GM12878 (cell line): ENCODE measurements around the gene PSMD1. TPM values are rescaled to one million over a fixed set of nuclear protein-coding genes. Genes with fewer than 3 reads are reported as not detected.

Experiments used
- ATAC-seq: fragments of 200-7000 bp; cut with Tn5 transposase; 3 replicates; pipeline ENCODE4 v1.9.1; 2020; ENCODE audit warnings: mild to moderate bottlenecking, moderate library complexity
- BruUV-seq: library from RNA; stranded (reverse); fragments of 400-500 nt; replicated peaks from 2 replicates; lab custom pipeline; 2021; lab: Mats Ljungman, UMichigan
- CTCF ChIA-PET: fragments of 300-600 bp; sonication (Branson Sonifier 250); formaldehyde crosslinking; extraction: SDS; loops from one replicate; lab custom pipeline; 2021; ENCODE audit warnings: inconsistent platforms; lab: Yijun Ruan, JAX
- POLR2A ChIA-PET: fragments of 350-600 bp; formaldehyde crosslinking; extraction: SDS; loops from one replicate; lab custom pipeline; 2021; ENCODE audit warnings: inconsistent platforms; lab: Charles Lee
- RAD21 ChIA-PET: fragments of 300-600 bp; sonication (Branson Sonifier 250); formaldehyde crosslinking; loops from one replicate; lab custom pipeline; 2023; ENCODE audit warnings: antibody characterized with exemption; ENCODE audit not compliant: unreplicated experiment; lab: Charles Lee
- SMC1A ChIA-PET: fragments of 300-600 bp; sonication (Branson Sonifier 250); formaldehyde crosslinking; loops from one replicate; lab custom pipeline; 2023; ENCODE audit not compliant: unreplicated experiment, uncharacterized antibody; lab: Charles Lee
- DNase-seq: peaks from one replicate; pipeline ENCODE4 v3.0.0-alpha.2; 2011; ENCODE audit warnings: low read depth, low spot score
- FAIRE-seq: peaks from 3 replicates; lab custom pipeline; 2011; peaks lifted over from hg19 to GRCh38; lab: Jason Lieb, UNC
- H2AFZ ChIP-seq: 2 replicates; pipeline ENCODE4 v1.6.0; 2011; ENCODE audit warnings: low read depth, low read length, control low read depth; ENCODE audit not compliant: control insufficient read depth
- H3K27ac ChIP-seq: 2 replicates; pipeline ENCODE4 v1.5.1; 2011; ENCODE audit warnings: control low read depth; ENCODE audit not compliant: control insufficient read depth, insufficient read depth
- H3K27me3 ChIP-seq, 2 experiments: replicated peaks in 1 of 2; 2 replicates each; pipeline versions ENCODE4 v1.6.0 to v1.6.1; 2011; ENCODE audit warnings: low read length in 1 of 2; ENCODE audit not compliant: control insufficient read depth in 2 of 2, insufficient read depth in 2 of 2
- H3K36me3 ChIP-seq, 2 experiments: 2 replicates each; pipeline ENCODE4 v1.5.1; 2011; ENCODE audit warnings: low read length in 1 of 2; ENCODE audit not compliant: control insufficient read depth in 2 of 2, insufficient read depth in 2 of 2
- H3K4me1 ChIP-seq: 2 replicates; pipeline ENCODE4 v1.6.1; 2011; ENCODE audit warnings: mild to moderate bottlenecking, low read length, moderate library complexity, mixed read lengths; ENCODE audit not compliant: control insufficient read depth, insufficient read depth
- H3K4me2 ChIP-seq: 2 replicates; pipeline ENCODE4 v1.6.0; 2011; ENCODE audit warnings: control low read depth; ENCODE audit not compliant: control insufficient read depth, insufficient read depth
- H3K4me3 ChIP-seq: fragments of 200-600 bp; sonication (generic); 2 replicates; pipeline ENCODE4 v1.5.1; 2016
- H3K79me2 ChIP-seq: 2 replicates; pipeline ENCODE4 v1.6.0; 2011; ENCODE audit warnings: low read length; ENCODE audit not compliant: control insufficient read depth, insufficient read depth
- H3K9ac ChIP-seq: 2 replicates; pipeline ENCODE4 v1.8.0; 2011; ENCODE audit warnings: low read length, control low read depth, mixed read lengths; ENCODE audit not compliant: control insufficient read depth, insufficient read depth
- H3K9me3 ChIP-seq: replicated peaks from 3 replicates; pipeline ENCODE4 v1.5.1; 2011; ENCODE audit warnings: mild to moderate bottlenecking, low read length; ENCODE audit not compliant: control insufficient read depth, insufficient read depth
- H4K20me1 ChIP-seq: 2 replicates; pipeline ENCODE4 v1.6.0; 2011; ENCODE audit not compliant: control insufficient read depth, insufficient read depth
- CBX5 ChIP-seq: sonication (generic); IDR thresholded peaks from 2 replicates; pipeline ENCODE4 v1.6.1; 2016; ENCODE audit warnings: low read depth, moderate library complexity, mild to moderate bottlenecking, inconsistent platforms
- CHD4 ChIP-seq: fragments of 200-600 bp; sonication (generic); IDR thresholded peaks from 2 replicates; pipeline ENCODE4 v1.6.1; 2016; ENCODE audit warnings: mild to moderate bottlenecking
- CREM ChIP-seq: IDR thresholded peaks from 2 replicates; pipeline ENCODE4 v1.6.1; 2014; ENCODE audit warnings: antibody characterized with exemption, low read depth
- E2F8 ChIP-seq: fragments of 450-650 bp; IDR thresholded peaks from 2 replicates; pipeline ENCODE4 v1.6.1; 2018; ENCODE audit warnings: mild to moderate bottlenecking, low read depth, moderate library complexity; ENCODE audit not compliant: partially characterized antibody
- ETV6 ChIP-seq, 2 experiments: fragments of 450-650 bp in 1 of 2; IDR thresholded peaks in 1 of 2; conservative IDR thresholded peaks in 1 of 2; 2 replicates each; pipeline ENCODE4 v1.6.1; 2014; ENCODE audit warnings: antibody characterized with exemption in 1 of 2, borderline replicate concordance in 1 of 2, low read depth in 1 of 2, mild to moderate bottlenecking in 1 of 2, moderate library complexity in 1 of 2
- EZH2 ChIP-seq: IDR thresholded peaks from 2 replicates; pipeline ENCODE4 v1.6.1; 2012; ENCODE audit warnings: low read depth, mild to moderate bottlenecking, control low read depth, inconsistent platforms, low read length, borderline replicate concordance; ENCODE audit not compliant: control insufficient read depth
- HDAC2 ChIP-seq: fragments of 200-600 bp; sonication (generic); IDR thresholded peaks from 2 replicates; pipeline ENCODE4 v1.6.1; 2017
- NBN ChIP-seq: fragments of 450-650 bp; IDR thresholded peaks from 2 replicates; pipeline ENCODE4 v1.6.1; 2016
- NFYA ChIP-seq: IDR thresholded peaks from 2 replicates; pipeline ENCODE4 v1.6.1; 2011; ENCODE audit warnings: low read depth, mild to moderate bottlenecking, low read length, improper control_type of control experiment, borderline replicate concordance
- RAD51 ChIP-seq: fragments of 450-650 bp; IDR thresholded peaks from 2 replicates; pipeline ENCODE4 v1.6.1; 2016; ENCODE audit warnings: moderate library complexity, mild to moderate bottlenecking, inconsistent platforms
- STAT3 ChIP-seq: IDR thresholded peaks from 2 replicates; pipeline ENCODE4 v1.6.1; 2011; ENCODE audit warnings: low read depth, low read length, improper control_type of control experiment
- TCF12 ChIP-seq: IDR thresholded peaks from 2 replicates; pipeline ENCODE4 v1.6.1; 2011; ENCODE audit warnings: low read depth, mild to moderate bottlenecking, low read length
- WGBS: methylation state at CpG from one replicate; pipeline ENCODE4 v1.1.6; 2016; ENCODE audit warnings: low lambda C conversion rate; ENCODE audit not compliant: insufficient replicate concordance, insufficient coverage; ENCODE audit errors: missing lambda C conversion rate; 5-methylcytosine and 5-hydroxymethylcytosine counted together
- in situ Hi-C: fragments of 300-500 bp; cut with MboI; formaldehyde crosslinking; loops from 9 replicates; pipeline ENCODE4 v1.14.3; 2018; ENCODE audit warnings: mixed read lengths
- intact Hi-C: fragments of 100-400 bp; cut with micrococcal nuclease; formaldehyde crosslinking; loops from one replicate; pipeline ENCODE4 v1.14.2; 2022; ENCODE audit not compliant: unreplicated experiment
- polyA plus RNA-seq, 11 experiments: library from polyadenylated mRNA; depleted of rRNA in 4 of 11; unstranded in 6 of 11; stranded (reverse) in 5 of 11; fragments of >200 nt; fragmentation: Nextera tagmentation in 4 of 11; fragmentation: Illumina TruSeq in 1 of 11; extraction: Ambion mirVana in 4 of 11; extraction: Trizol in 1 of 11; gene quantifications; 1 replicate in 1 of 11; 2 replicates in 10 of 11; pipeline versions ENCODE4 v1.2.1 to v1.2.3, GENCODE V29; 2011 to 2016; ENCODE audit warnings: inconsistent platforms in 2 of 11, missing spikeins in 2 of 11, low read depth in 1 of 11
- total RNA-seq, 4 experiments: library from RNA; depleted of rRNA in 3 of 4; stranded (reverse); fragments of >200 nt in 3 of 4; fragmentation: Illumina TruSeq in 1 of 4; extraction: Trizol in 1 of 4; gene quantifications; 2 replicates each; pipeline versions ENCODE4 v1.2.1 to v1.2.3, GENCODE V29; 2013 to 2021

PSMD1 gene
- total and polyA plus RNA-seq, 10 of the 15 experiments (the other 5 are each of a cell fraction or from before 2014, with no cell fraction given) = 87.4 to 220 (median 139) TPM

GRCh38 chr2:231127480-231127879 lies 70.8 kb downstream of the PSMD1 start:
- ChIA-PET CTCF (interaction anchor here (1.0 to 2.1 kb wide), 5 partner anchors 17 to 324 kb away, joined by 3 to 10 read pairs (median 4); no protein-coding TSS in a partner anchor), POLR2A (no interaction called here)
- in situ Hi-C loops = no loop called here

More at GRCh38 chr2:231127480-231127879, 70.8 kb downstream of the PSMD1 start:
- H4K20me1 ChIP-seq = no peaks in the 10 kb centered on the region
- no peaks in the 10 kb centered on the region for H3K27me3 ChIP-seq
- H3K79me2 ChIP-seq = no peaks in the 10 kb centered on the region; the same call in 1 of the 2 replicates
- H3K36me3 ChIP-seq = no peaks in the 10 kb centered on the region; a peak in 1 of 4 replicates
- no peaks in the 10 kb centered on the region for H3K9me3 ChIP-seq
- no TSS peak for BruUV-seq
- no peak overlapping the region for H3K4me2 ChIP-seq
- no peak overlapping the region for H3K9ac ChIP-seq
- RAD21 ChIA-PET = interaction anchor here (1.5 to 2.7 kb wide), 2 partner anchors 23 to 53 kb away, joined by 4 to 13 read pairs; no protein-coding TSS in a partner anchor
- no peak for FAIRE-seq
- H3K4me3 ChIP-seq = no peak overlapping the region
- intact Hi-C loops = no loop called here
- H3K27ac ChIP-seq = no peak overlapping the region
- DNase-seq = no peak
- H3K4me1 ChIP-seq = peaks cover 11% of the 10 kb centered on the region
- H2AFZ ChIP-seq = no peak overlapping the region
- WGBS = 98% methylated on average over 9 of the region's 9 CpGs
- TF ChIP-seq NBN (no peak), ETV6 (conservative IDR thresholded peaks at IDR 0.05 in 1 of 2, IDR thresholded peaks at IDR 0.05 in 1 of 2; ENCODE audit: borderline replicate concordance in 1 of 2, low read depth in 1 of 2) (no peak), STAT3 (no peak), NFYA (no peak), RAD51 (no peak), CREM (no peak), CHD4 (no peak), HDAC2 (no peak), TCF12 (no peak), CBX5 (no peak), E2F8 (no peak), EZH2 (no peak)
- SMC1A ChIA-PET = interaction anchor here (1.0 to 2.6 kb wide), 2 partner anchors 11 to 24 kb away, joined by 3 to 12 read pairs; no protein-coding TSS in a partner anchor
- no peak for ATAC-seq
